ENCODE measurements around the gene GALNT18.

Gene GALNT18

GRCh38 chr11:11621573-11622339 lies at the start of gene GALNT18:
Gene GALNT18, minus strand, starts transcription at chr11:11622005.
- Mint-ChIP-seq H3K4me3 (peak within 1 kb of the TSS; percentile 84 to 93), H3K4me1 (peaks cover 32% of the 10 kb centered on the region), H3K27ac (peak within 1 kb of the TSS; percentile 54 to 73), H3K27me3 (peaks cover 78% of the 10 kb centered on the region), H3K9me3 (no peaks in the 10 kb centered on the region)
- ATAC-seq (peak; percentile 97), DNase-seq (peak; percentile 88)

GRCh38 chr11:11670574-11670973 lies 48.8 kb upstream of the GALNT18 start:
- Mint-ChIP-seq H3K4me1 (no peaks in the 10 kb centered on the region), H3K9me3 (no peaks in the 10 kb centered on the region), H3K27me3 (peaks cover 37% of the 10 kb centered on the region), H3K27ac (no peak overlapping the region), H3K4me3 (no peak overlapping the region)
- ATAC-seq (no peak), DNase-seq (no peak)

GRCh38 chr11:11669233-11669846 lies 47.5 kb upstream of the GALNT18 start:
- DNase-seq = no peak
- no peak overlapping the region for H3K4me3 Mint-ChIP-seq
- H3K9me3 Mint-ChIP-seq = no peaks in the 10 kb centered on the region
- peaks cover 46% of the 10 kb centered on the region for H3K27me3 Mint-ChIP-seq
- no peak overlapping the region for H3K27ac Mint-ChIP-seq
- no peaks in the 10 kb centered on the region for H3K4me1 Mint-ChIP-seq
- ATAC-seq = no peak

DNA sequence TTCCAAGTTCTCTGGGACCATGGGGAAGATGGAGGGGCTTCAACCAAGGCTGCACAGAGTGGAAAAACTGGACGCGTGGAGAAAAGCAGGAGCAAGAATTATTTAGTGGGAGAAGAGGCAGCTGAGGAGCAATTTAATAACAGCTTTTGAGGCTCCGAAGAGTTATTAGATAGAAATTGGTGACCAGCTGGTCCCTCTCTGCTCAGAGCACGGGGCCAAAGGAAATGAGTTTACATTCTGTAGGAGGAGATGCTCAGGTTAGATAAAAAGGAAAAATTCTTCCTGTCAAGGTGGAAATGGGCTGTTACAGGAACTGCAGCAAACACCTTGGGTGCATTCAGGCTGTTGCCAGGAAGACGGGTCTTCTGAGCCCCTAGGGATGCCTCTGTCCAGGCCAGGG lies 47.0 kb upstream of the GALNT18 start:
- DNase-seq (no peak), ATAC-seq (no peak)
- Mint-ChIP-seq H3K27ac (no peak overlapping the region), H3K4me1 (no peaks in the 10 kb centered on the region), H3K9me3 (no peaks in the 10 kb centered on the region), H3K27me3 (peaks cover 51% of the 10 kb centered on the region), H3K4me3 (no peak overlapping the region)

DNA sequence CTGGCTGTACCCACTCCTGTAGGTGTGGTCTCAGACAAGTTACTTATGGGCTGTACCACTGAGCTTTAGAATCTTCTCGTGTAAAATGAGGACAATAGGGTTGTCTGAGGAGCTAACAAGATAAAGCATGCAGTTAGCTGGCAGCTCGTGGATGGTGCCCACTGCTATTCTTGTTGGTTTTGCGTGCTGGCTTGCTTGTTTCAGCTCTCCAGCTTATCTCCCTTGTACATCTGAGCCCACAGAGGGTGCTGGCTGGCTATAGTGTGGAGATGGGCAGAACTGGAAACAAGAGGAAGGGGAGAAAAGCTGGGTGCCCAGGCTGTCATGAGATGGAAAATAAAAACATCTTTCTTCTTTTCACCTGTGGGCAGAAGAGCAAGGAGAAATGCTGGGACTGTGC lies 46.5 kb upstream of the GALNT18 start:
- Mint-ChIP-seq H3K27me3 (peaks cover 48% of the 10 kb centered on the region), H3K4me3 (no peak overlapping the region), H3K4me1 (no peaks in the 10 kb centered on the region), H3K9me3 (no peaks in the 10 kb centered on the region), H3K27ac (no peak overlapping the region)
- DNase-seq (no peak), ATAC-seq (no peak)

GRCh38 chr11:11667056-11667455 lies 45.3 kb upstream of the GALNT18 start:
- Mint-ChIP-seq H3K9me3 (no peaks in the 10 kb centered on the region), H3K27me3 (peaks cover 44% of the 10 kb centered on the region), H3K4me1 (no peaks in the 10 kb centered on the region), H3K4me3 (no peak overlapping the region), H3K27ac (no peak overlapping the region)
- DNase-seq (no peak), ATAC-seq (no peak)

GRCh38 chr11:11665407-11665806 lies 43.6 kb upstream of the GALNT18 start:
- no peak overlapping the region for H3K4me3 Mint-ChIP-seq
- H3K9me3 Mint-ChIP-seq = no peaks in the 10 kb centered on the region
- H3K4me1 Mint-ChIP-seq = no peaks in the 10 kb centered on the region
- no peak overlapping the region for H3K27ac Mint-ChIP-seq
- no peak for ATAC-seq
- no peak for DNase-seq
- peaks cover 44% of the 10 kb centered on the region for H3K27me3 Mint-ChIP-seq

- DNase-seq (no peak), ATAC-seq (no peak)
- Mint-ChIP-seq H3K27ac (no peak overlapping the region), H3K9me3 (no peaks in the 10 kb centered on the region), H3K4me1 (no peaks in the 10 kb centered on the region), H3K4me3 (no peak overlapping the region), H3K27me3 (peaks cover 44% of the 10 kb centered on the region)
Measured at GRCh38 chr11:11663907-11664306, 42.1 kb upstream of the GALNT18 start.

GRCh38 chr11:11662578-11662977 lies 40.8 kb upstream of the GALNT18 start:
- no peak for ATAC-seq
- H3K27me3 Mint-ChIP-seq = peaks cover 30% of the 10 kb centered on the region
- H3K4me3 Mint-ChIP-seq = no peak overlapping the region
- no peaks in the 10 kb centered on the region for H3K4me1 Mint-ChIP-seq
- no peak for DNase-seq
- H3K27ac Mint-ChIP-seq = no peak overlapping the region
- no peaks in the 10 kb centered on the region for H3K9me3 Mint-ChIP-seq

DNA sequence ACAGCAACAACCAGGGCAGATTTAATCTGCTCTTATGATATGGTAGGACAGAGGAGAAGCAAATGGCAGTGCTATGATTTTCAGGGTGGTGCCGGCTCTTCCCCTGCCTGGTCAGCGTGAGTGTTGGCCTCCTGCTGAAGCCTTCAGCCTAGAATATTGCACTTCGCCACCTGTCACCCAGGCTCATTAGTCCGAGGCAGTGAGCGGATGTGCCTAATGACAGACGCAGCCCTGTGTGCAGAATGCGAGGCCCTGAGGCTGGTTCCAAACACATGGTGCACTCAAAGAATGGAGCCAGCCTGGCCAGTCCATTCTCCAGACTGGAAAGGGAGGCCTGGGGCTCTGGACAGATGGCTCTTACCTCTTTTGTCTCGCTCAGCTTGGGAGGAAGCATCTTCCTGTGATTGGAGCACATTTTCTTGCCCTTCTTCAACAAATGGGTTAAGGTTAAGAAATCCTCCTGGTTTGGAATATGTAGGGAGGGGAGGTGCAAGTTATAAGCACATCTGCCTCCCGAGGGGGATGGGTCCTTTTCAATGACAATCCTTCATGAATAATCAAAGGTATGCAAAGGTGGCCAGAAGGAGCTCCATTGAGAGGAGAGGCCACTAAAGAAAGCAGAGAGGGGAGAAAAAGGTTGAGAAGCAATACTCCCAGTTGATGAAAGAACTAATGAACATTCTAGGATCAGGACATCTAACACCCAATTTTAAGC lies 39.7 kb upstream of the GALNT18 start:
- no peaks in the 10 kb centered on the region for H3K4me1 Mint-ChIP-seq

DNA sequence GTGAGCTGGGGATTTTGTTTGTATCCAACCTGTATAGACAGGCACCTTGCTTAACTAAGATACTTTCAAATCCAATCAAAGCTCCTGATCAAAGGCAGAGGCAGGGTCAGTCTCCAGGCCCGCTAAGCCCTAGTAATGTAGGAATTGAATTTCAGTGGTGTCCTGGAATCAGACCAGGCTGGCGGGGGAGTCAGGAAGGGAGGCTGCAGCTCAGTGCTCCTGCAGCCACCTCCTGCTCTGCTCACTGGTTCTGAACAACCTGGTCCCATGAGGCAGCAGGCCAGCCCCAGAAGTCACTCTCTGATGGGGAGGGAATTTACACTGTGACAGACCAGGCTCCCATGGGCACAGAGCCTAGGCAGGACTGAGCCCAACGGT lies 38.5 kb upstream of the GALNT18 start:
- Mint-ChIP-seq H3K4me1 (no peaks in the 10 kb centered on the region), H3K4me3 (no peak overlapping the region), H3K27me3 (peaks cover 33% of the 10 kb centered on the region), H3K27ac (no peak overlapping the region), H3K9me3 (no peaks in the 10 kb centered on the region)
- DNase-seq = no peak
- ATAC-seq = no peak

More for the DNA sequence above, 39.7 kb upstream of the GALNT18 start:
- ATAC-seq (no peak), DNase-seq (no peak)
- H3K27ac Mint-ChIP-seq = no peak overlapping the region
- H3K4me3 Mint-ChIP-seq = no peak overlapping the region
- H3K9me3 Mint-ChIP-seq = no peaks in the 10 kb centered on the region
- peaks cover 33% of the 10 kb centered on the region for H3K27me3 Mint-ChIP-seq

DNA sequence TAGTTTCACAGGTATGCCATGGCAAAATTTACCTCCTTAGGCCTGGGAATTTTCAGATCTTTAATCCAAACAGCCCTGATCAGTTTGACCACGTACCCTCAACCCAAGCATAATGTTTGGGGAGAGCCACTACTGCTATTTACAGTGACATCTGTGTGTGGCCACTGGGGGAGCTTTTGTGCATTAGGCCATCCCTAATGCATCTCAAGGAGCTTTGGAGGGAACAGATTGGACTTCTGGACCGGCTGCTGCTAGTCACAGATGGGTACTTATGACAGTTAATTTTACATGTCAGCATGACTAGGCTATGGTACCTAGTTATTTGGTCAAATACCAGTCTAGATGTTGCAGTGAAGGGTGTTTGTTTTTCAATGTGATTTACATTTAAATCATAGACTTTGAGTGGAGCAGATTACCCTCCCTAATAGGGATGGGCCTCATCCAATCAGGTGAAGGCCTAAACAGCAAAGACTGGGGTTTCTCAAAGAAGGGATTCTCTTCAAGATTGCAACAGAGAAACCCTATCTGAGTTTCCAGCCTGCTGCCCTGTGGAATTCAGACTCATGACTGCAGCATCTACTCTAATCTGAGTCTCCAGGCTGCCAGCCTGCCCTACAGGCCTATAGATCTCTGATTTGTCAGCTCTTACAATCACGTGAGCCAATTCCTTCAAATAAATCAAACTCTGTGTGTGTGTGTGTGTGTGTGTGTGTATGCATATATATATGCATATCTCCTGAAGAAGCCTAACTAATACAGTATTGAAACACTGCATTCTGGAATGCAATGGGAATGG lies 38.0 kb upstream of the GALNT18 start:
- H3K4me3 Mint-ChIP-seq = no peak overlapping the region
- peak overlapping the region in 1 of 2 donors; percentile 72 for H3K27ac Mint-ChIP-seq
- no peaks in the 10 kb centered on the region for H3K4me1 Mint-ChIP-seq
- ATAC-seq = no peak
- H3K27me3 Mint-ChIP-seq = peaks cover 36% of the 10 kb centered on the region
- no peaks in the 10 kb centered on the region for H3K9me3 Mint-ChIP-seq
- DNase-seq = no peak

GRCh38 chr11:11657218-11657955 lies 35.6 kb upstream of the GALNT18 start:
- Mint-ChIP-seq H3K4me3 (no peak overlapping the region), H3K27me3 (peaks cover 42% of the 10 kb centered on the region), H3K4me1 (no peaks in the 10 kb centered on the region), H3K9me3 (no peaks in the 10 kb centered on the region), H3K27ac (no peak overlapping the region)
- no peak for DNase-seq
- ATAC-seq = no peak

- Mint-ChIP-seq H3K27me3 (peaks cover 51% of the 10 kb centered on the region), H3K4me1 (no peaks in the 10 kb centered on the region), H3K4me3 (no peak overlapping the region), H3K9me3 (peaks cover 0 to 7% of the 10 kb centered on the region in 2 donors), H3K27ac (no peak overlapping the region)
- no peak for DNase-seq
- no peak for ATAC-seq
Measured at GRCh38 chr11:11641581-11641980, 19.8 kb upstream of the GALNT18 start.

- no peak for DNase-seq
- ATAC-seq = no peak
- H3K27ac Mint-ChIP-seq = no peak overlapping the region
- H3K9me3 Mint-ChIP-seq = peaks cover 0 to 7% of the 10 kb centered on the region in 2 donors
- H3K4me1 Mint-ChIP-seq = no peaks in the 10 kb centered on the region
- H3K4me3 Mint-ChIP-seq = no peak overlapping the region
- peaks cover 45% of the 10 kb centered on the region for H3K27me3 Mint-ChIP-seq
Measured at GRCh38 chr11:11640996-11641395, 19.2 kb upstream of the GALNT18 start.
